GM04504 (cell line): ENCODE results near the gene ETS2.
A peak's percentile ranks its signal among the peaks of the same experiment; 100 is the strongest.
"Not testable (repeated sequence)": the region's sequence is repeated elsewhere in the genome, so short reads cannot be mapped to it uniquely, and the experiment has no call there.

ENCODE experiments used
- DNase-seq: peaks from one replicate; pipeline ENCODE4 v3.0.0-alpha.2; 2012; ENCODE audit warnings: low read depth

The ETS2 gene

DNA sequence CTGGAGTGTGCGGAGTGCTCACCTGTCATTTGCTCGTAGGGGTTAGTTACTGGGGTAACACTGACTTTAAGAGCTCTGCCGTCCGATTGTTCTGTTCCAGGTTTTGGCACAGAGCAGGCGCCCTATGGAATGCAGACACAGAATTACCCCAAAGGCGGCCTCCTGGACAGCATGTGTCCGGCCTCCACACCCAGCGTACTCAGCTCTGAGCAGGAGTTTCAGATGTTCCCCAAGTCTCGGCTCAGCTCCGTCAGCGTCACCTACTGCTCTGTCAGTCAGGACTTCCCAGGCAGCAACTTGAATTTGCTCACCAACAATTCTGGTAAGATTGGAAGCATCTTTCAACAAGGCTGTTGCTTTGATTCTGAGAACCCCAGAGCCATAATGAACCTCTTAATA, 12.6 kb downstream of the ETS2 start:
- no peak for DNase-seq

DNA sequence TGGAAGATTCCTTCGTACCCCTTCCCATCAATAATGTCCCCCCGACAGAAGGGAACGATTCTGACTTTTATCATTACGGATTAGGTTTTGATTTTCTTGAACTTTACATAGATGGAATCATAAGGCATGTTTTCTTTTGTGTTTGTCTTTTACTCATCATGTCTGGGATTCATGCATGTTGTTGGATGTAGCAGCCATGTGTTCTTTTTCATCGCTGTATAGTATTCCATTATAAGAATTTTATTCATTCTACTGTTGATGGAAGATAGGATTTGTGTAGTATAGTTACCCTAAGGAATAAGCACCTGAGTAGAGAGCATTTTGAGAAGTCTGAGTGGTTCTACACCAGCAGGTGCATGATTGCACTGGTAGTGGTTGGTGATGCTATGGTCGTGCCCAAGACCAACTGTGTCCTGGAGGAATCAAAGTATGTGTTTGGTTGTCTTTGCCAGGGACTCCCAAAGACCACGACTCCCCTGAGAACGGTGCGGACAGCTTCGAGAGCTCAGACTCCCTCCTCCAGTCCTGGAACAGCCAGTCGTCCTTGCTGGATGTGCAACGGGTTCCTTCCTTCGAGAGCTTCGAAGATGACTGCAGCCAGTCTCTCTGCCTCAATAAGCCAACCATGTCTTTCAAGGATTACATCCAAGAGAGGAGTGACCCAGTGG, 13.5 kb downstream of the ETS2 start:
- no peak for DNase-seq

DNA sequence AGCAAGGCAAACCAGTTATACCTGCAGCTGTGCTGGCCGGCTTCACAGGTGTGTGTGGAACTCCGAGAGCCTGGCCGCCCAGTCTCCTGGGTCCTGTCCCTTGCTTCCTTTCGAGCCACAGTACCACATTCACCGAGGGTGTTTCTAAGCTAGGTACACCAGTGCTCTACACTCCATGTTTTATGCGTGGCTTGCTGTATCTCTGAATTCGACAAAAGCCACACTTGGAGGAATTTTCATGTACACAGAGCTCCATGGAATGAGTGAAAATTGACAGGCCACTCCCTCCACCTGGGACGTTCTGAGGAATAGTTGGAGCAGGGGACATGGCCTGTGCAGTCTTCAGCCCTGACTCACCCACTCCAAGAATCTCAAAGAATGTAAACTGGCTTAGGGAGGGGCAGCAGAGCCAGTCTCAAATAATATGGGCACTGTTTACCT, 14.0 kb downstream of the ETS2 start:
- DNase-seq = no peak

DNA sequence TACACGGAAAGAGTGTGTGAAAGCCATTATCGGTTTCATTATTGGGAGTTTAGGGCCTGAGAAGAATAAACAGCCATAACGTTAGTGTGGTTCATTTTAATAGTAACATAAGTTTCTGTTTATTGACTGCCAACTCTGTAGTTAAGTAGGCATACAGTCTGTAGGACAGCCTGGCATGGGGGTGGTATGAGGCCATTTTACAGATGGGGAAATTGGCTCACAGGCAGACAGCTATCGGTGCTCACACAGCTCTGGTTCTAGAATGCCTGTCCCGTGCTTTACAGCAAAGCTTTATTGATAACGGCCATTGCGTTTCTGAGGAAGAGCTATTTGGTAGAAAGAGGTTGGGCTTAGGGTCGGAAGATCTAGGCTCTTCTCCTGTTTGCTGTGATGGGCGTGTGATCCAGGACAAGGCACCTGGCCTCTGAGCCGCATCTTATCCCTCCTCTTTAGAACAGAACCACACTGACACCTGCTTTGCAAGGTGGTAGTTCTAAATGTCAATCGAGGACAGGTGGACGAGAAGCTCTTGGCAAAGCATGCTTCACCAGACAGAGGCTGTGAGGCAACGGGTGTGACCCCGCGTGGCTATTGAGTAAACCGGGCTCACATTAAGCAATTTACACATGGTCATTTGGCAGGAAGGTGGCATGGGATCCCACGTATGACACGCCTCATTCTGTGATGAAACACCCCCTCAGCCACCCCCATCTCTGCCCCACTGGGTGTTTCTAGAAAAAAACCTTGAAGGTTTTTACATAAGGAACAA, 14.9 kb downstream of the ETS2 start:
- DNase-seq = no peak

DNA sequence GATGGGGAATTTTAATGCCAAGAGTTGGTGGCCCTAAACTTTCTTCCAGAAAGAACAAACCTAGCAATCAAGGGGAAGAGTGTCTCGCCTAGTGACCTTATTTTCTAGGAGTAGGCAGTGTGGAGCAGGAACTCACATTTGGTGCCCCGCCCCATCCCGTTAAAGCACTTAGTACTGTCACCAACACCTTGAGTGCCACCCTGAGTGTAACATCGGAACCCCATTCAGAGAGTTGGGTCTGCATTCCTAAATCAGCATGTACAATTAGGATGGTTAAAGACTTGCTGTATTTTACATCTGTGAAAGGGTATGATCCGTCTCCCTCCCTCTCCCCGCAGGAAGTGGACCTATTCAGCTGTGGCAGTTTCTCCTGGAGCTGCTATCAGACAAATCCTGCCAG, 15.5 kb downstream of the ETS2 start:
- no peak for DNase-seq

DNA sequence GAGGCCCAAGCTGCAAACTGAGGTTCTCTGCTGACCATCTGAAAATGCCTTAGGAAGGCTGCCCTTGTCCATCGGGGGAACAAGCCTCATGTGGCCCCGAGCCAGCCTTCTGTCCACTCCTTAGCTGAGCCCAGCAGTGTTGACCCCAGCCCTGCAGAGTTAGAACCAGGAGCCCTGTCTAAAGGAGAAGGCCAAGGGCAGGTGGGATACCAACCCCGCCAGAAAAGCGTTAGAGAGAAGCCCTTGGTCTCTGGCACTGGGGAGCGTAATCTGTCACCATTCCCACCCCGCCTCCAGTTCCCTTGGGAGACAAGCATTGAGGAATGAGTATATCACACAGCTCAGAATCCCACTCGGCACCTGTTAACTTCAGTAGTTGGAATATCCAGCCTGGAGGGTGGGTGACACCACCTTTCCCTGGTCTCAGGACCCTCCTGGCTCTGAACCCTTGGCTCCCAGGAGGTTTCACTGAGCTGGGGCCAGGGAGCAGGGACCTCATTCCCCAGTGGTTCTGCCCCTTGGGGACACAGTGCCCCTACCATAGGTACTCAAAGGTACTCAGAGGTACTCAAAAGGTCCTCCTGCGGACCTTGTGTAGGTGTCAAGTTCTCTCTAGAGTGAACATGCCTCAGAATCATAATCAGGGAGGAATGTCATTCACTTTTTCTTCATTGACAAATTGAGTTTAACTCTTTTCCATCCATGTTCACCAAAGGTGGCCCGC, 16.4 kb downstream of the ETS2 start:
- no peak for DNase-seq

DNA sequence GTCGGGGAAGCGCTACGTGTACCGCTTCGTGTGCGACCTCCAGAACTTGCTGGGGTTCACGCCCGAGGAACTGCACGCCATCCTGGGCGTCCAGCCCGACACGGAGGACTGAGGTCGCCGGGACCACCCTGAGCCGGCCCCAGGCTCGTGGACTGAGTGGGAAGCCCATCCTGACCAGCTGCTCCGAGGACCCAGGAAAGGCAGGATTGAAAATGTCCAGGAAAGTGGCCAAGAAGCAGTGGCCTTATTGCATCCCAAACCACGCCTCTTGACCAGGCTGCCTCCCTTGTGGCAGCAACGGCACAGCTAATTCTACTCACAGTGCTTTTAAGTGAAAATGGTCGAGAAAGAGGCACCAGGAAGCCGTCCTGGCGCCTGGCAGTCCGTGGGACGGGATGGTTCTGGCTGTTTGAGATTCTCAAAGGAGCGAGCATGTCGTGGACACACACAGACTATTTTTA, 17.1 kb downstream of the ETS2 start:
- DNase-seq = no peak

DNA sequence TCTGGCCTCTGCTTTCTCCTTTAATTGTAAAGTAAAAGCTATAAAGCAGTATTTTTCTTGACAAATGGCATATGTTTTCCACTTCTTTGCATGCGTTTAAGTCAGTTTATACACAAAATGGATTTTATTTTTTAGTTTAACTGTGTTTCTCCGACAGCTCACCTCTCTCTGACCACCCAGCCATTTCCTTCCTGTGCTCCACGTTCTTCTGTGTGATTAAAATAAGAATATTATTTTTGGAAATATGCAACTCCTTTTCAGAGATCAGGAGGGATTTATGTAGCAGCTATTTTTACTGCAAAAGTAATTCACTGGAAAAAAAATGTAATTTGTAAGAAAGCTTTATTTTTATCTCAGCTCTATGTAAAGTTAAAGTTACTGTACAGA, 18.0 kb downstream of the ETS2 start:
- DNase-seq = no peak

DNA sequence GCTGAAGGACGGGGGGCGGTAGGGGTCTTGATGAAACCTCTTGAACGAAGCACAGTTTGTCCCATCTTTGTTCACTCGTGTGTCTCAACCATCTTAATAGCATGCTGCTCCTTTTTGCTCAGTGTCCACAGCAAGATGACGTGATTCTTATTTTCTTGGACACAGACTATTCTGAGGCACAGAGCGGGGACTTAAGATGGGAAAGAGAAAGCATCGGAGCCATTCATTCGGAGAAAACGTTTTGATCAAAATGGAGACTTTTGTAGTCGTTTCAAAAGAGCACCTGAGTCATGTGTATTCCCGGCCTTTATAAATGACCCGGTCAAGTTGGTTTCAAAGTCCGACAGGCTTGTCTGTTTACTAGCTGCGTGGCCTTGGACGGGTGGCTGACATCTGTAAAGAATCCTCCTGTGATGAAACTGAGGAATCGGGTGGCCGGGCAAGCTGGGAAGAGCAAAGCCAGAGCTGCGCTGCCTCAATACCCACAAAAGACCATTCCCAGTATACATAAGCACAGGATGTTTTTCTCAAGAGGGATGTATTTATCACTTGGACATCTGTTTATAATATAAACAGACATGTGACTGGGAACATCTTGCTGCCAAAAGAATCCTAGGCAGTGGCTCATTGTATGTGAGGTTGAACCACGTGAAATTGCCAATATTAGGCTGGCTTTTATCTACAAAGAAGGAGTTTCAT, 18.5 kb downstream of the ETS2 start:
- no peak for DNase-seq

DNA sequence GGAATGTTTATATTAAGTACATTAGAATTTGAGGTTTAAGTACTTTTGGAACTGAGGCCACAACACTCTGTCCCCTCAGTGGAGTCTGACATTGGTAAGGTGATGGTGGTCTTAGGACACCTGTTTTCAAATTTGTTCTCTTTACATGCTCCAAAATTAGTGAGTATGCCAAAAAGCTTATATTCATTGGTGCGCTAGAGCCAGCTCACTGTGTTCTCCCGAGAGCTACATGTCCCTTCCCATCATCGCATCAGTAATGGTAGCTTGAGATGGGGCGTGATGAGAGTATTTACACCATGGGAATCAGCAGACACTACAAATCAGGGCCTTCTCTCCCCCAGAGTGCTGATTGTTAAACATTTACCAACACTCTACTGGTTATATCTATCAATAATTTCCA, 19.5 kb downstream of the ETS2 start:
- no peak for DNase-seq

DNA sequence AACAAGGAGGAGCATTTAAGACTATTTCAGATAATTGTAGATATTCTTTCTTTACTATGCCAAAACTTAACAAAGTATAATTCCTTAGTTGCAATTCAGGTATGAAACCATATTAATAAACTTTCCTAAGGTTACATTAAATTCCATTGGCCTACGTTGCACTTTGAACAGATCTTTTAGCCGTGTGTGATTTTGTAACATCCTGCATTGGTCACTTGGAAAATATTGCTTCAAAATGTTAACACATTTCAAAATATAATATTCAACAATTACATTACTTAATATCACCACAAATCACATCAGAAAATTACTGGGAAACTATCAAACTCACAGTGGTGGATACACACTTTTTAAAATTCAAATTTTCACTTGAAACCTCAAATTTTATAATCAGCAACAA, 20.2 kb downstream of the ETS2 start:
- no peak for DNase-seq

DNA sequence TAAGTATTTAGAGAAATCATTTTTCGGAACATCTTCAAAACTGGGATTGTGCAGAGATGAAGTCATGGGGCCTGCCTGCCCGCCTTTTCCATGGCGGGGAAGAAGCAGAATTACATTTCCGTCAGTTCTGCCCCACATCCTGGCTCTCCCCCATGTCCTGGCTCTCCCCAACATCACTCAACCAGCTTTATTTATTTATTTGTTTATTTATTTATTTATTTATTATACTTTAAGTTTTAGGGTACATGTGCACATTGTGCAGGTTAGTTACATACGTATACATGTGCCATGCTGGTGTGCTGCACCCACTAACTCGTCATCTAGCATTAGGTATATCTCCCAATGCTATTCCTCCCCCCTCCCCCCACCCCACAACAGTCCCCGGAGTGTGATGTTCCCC, 22.4 kb downstream of the ETS2 start:
- not testable (repeated sequence) for DNase-seq

DNA sequence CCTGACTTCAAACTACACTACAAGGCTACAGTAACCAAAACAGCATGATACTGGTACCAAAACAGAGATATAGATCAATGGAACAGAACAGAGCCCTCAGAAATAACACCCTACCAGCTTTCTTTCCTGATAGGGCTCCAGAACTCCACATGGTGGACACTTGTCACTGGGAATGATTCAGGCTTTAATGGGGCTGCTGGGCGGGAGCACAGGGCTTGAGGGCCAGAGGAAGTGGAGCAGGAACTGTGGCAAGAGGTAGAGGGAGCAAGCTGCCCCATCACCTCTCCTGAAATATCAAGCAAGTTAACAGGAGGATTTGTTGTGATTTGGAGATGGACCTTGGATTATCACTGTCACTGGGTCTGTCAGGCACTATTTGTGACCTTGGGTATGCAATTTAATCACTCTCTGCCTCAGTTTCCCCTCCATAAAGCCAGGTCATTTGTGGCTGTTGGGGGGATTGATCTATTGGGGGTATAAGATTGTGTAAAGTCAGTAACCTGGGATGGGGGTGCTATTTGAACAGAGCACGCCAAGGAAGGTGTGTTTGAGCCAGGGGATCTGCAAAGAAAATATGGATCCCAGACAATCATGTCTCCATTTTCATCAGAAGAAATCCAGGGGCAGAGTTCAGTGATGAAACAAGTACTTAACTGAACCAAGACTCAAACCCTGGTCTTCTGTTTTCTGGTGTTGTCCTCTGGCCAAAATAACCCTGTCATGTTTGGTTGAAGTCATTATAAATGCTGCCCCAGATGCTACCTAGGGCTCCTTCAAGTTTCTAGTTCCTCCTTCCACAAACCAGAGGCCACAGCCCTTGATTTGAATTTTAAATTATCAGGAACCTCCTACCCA, 25.2 kb downstream of the ETS2 start:
- no peak for DNase-seq

DNA sequence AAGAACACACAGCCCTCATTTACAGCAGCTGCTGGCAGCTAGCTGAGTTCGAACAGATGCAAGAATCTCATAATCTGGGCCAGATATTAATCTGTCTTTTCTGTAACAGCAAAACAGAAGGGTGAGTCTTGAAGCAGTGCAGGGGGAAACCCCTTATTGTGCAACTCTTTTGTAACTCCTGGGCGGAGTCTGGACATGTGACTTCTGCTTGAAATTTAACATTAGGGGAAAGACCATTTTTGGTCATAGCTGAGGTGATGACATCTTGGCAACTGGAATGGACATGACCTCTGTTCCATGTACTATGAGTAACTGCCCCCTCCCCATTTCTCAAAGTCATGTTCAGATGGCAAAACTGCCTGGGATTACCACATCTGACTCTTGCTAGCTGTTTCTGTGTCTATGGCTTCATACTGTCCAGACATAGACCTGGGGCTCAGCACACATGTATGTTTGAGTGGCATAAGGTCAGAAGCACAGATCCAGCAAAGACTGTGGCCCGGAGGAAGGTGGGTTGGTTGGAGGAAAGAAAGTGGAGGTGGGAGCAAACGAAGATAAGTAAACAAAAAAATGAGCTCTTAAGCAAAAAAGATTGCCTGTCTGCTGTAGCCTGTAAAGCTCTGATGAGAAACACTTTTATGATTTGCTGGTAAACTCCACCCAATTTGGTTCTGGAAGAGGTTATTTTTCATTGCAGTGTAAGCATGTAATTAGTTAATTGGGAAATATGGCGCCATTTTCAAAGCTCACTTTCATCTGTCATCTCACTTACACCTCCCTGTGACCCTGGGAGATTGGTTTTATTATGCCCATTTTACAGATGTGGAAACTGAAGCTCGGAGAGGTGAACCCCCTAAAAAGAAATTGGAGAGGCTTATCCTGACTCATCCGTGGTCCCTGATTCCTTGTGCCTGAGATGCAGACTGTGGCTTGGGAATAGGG, 26.1 kb downstream of the ETS2 start:
- peak; percentile 87 for DNase-seq

DNA sequence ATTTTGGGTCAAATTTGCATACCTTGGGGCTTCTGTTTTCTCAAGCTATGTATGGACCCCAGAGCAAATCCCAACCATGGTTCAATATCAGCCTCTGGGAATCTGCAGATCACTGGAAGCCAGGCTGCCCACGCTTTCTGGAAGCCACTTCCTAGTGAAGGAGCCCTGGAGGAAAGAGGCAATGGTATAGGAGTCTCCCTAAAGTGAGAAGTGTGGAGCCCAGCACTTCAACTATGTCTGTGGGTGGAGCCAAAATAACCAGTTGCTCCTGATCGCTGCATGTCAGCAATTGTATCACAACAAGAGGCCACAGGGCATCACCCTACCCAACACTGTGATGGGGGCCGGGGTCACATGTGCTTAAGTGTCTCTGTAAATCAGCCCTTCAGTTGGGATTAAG, 26.9 kb downstream of the ETS2 start:
- no peak for DNase-seq

DNA sequence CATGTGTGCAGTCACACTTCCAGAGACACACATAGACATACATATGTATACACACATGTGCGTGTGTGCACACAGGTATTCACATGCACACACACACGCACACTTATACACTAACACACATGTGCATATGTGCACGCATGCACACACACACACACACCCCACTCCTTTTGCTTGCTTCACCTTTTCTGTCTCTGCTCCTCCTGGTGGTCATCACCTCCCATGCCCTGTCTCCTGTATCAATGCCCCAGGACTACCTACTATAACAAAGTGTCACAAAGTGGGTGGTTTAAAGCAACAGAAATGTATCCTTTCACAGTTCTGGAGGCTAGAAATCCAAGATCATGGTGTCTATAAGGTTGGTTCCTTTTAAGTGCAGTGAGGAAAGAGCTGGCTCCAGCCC, 27.4 kb downstream of the ETS2 start:
- no peak for DNase-seq

DNA sequence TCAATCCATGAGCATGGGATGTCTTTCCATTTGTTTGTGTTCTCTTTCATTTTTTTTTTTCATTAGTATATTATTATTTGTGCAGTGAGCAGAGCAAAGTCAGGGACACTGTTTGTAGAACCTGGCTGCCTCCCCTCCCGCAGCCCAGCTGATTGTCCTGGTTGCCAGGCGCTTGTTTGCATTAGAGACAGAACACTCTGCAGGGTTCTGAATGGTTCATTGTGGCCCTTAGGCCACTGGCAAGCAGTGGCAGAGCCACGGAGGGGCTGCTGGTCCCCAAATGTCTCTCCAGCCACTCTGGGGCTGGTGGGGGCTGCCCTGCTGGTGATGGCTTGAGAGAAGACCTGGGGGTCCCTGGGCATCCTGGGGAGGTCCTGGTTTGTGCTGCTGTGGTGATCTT, 29.0 kb downstream of the ETS2 start:
- DNase-seq = no peak

DNA sequence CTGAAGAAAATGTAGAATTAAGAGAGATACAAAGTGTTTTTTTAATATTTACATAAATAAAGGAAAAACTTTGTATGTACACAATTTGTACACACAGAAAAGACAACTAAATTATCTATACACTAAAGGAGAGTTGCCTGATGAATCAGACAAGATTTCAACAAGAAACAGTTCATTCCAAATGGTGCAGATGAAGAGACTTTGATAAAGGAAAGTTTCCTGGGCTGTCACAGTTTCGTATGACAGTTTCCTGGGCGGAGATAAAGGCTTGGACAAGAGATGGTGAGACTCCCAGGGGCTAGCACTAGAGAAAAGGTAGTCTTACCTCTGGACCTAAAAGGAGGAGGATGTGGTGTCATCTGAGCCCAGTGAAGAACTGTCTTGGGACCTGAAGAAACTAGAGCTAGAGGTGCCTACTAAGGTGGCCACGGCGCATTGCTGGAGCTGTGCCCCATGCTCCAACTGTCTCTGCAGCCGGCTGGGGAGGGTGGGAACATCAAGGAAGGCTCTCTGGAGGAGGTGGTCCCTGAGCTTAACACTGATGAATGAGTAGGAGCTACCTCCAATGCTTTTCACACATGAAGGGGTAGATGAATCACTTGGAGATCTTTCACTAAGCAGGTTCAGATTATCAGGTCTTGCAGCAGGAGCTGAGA, 32.2 kb downstream of the ETS2 start:
- no peak for DNase-seq

DNA sequence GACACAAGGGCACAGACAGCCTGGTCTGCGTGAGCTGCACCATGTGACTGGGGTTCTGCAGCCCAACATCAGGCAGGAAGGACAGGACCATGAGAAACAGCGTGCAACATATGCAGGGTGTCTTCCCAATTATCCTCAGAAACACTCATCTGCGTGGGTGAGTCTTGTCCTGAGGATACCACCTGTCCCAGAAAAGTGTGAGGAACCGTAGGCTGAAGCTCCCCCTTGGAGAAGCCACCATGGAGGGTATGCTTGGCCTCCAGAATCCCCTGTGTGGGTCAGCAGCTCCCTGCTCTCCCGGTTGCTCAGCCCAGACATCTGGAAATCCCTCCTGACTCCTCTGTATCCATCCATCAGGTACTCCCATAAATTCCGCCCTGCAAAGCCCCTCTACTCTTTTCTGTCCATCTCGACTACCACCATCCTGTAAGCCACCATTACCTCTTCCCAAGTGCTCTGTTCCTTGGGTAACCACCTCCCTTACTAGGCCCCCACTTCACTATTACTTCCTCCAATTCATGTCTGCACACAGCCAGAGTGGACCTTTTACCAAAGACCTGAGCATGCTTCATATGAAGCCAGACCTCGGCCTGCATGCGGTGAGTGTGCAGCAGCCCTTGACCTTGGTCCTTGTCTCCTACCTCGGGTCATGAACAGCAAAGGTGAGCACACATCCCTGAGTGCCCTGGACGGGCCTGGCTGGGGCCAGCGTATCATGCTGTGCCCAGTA, 33.0 kb downstream of the ETS2 start:
- DNase-seq = no peak
